HG02678 (cell line): ENCODE data around the gene SLC25A42.

Source experiments
- ATAC-seq: cut with Tn5 transposase; IDR thresholded peaks from one replicate; pipeline ENCODE4 v1.9.1; 2021; ENCODE audit warnings: mild to moderate bottlenecking, moderate library complexity; ENCODE audit not compliant: unreplicated experiment

SLC25A42 gene

DNA sequence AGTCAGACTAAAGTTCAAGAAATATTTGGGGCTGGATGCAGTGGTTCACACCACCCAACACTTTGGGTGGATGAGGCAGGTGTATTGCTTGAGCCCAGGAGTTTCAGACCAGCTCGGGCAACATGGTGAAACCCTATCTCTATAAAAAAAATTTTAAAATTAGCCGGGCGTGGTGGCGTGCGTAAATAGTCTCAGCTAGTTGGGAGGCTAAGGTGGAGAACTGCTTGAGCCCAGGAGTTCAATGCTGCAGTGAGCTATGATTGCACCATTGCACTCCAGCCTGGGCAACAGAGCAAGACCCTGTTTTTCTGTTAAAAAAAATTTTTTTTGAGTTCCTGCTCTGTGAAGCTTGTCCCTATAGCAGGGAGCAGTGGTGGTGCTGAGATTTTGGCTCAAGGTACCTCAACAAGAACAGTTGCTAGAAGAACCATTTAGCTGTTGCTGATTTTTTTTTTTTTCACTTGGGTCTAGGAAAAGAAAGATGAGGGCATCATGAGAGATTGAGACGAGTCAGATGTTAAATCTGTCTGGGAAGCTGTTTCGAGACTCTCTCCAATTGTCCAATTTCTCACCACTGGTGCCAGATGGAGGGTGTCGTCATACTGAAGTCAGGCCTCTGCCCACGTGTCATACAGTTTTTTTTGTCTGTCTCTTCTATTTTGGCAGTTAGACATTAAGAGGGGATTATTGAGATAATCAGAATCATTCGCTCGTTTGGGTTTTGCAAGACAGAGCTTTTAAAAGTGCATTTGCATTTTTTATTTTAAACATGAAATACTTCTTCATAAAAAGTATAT, 3.7 kb downstream of the SLC25A42 start:
- ATAC-seq = no peak

DNA sequence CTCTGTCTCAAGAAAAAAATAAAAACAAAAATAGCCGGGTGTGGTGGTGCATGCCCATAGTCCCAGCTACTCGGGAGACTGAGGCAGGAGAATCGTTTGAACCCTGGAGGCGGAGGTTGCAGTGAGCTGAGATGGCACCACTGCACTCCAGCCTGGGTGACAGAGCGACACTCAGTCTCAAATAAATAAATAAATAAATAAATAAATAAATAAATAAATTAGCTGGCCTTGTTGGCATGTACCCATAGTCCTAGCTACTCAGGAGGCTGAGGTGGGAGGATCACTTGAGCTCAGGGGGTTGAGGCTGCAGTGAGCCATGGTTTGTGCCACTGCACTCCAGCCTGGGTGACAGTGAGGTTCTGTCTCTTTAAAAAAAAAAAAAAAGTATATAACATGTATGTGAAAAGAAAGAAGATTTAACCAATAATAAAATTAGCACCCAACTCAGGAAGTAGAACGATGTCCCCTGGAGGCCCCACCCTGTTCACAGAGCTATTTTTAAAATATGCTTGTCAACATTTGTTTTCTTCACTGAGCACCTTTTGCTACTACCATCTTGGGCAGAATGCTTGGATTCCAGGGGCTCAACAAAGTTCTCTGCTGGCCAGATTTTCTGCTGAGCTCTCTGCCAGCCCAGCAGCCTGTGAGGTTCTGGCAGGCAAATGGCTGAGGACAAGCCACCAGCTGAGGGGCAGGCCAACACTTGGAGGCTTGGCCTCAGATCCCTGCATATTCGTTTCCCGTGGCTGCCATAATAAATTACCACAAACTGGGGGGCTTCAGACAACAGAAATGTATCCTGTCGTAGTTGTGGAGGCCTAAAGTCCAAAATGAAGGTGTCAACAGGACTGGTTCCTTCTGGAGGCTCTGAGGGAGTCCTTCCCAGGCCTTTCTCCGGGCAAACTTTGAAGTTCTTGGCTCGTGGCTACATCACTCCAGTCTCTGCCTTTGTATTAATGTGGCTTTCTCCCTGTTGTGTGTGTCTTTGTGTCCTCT, 5.2 kb downstream of the SLC25A42 start:
- no peak for ATAC-seq

DNA sequence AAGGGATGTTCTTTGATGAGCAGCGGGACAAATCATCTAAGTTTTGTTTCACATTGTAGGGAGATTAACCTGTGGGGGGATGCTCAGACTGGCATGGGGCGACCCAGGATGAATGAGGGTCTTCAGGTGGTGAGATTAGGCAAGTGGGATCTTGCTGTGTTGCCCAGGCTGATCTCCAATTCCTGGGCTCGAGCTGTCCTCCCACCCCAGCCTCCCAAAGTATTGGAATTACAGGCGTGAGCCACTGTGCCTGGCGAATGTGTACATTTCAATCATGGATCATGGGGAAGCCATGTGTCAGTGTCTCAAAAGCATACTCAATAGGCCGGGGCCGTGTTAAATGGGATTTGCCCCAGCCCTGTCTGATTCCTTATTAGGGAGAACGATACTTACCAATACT, 8.1 kb downstream of the SLC25A42 start:
- no peak for ATAC-seq

DNA sequence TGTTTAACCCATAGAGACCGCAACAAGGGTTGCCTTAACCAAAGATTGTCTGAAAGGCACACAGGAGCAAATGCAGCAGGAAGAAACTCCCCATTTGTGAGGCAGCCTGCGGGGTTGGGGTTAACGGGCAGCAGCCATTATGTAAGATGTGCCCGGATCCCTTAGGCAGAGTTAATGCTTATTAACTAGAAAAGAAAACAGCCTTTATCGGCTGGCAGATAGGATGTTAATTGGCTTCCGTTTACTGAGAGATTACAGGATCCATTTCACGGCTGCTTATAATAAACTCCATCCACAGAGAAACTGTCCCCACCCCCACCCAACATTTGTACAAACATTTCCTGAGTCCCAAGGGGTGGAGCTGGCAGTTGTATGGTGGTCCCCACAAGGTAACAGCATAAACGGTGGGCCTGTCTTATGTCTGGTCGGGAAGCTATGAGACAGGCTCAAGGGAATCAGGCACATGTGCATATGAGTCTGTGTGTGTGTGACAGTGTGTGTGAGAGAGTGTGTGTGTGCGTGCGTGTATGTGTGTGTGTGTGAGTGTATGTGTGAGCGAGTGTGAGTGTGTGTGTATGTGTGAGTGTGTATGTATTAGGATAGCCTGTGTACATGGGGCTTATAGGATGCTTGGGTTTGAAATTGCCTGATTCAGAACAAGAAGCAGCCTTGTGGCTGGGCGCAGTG, 10.5 kb downstream of the SLC25A42 start:
- ATAC-seq = no peak

DNA sequence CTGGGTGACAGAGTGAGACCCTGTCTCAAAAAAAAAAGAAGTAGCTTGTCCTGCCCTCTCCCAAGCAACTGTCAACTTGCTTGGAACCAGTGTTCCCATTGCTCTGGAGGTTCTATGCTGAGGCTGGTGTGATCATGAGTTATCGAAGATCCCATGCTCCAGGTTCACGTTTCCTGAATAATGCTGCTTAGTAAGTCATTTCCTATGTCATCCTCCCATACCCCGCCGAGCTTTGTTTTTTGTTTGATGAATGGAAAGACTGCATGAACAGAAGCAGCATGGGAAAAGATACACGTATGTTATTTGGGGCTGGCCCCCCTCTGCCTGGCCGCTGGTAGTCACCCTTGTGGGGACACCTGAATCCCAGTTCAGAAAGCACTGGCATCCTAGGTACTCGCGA, 11.3 kb downstream of the SLC25A42 start:
- no peak for ATAC-seq

DNA sequence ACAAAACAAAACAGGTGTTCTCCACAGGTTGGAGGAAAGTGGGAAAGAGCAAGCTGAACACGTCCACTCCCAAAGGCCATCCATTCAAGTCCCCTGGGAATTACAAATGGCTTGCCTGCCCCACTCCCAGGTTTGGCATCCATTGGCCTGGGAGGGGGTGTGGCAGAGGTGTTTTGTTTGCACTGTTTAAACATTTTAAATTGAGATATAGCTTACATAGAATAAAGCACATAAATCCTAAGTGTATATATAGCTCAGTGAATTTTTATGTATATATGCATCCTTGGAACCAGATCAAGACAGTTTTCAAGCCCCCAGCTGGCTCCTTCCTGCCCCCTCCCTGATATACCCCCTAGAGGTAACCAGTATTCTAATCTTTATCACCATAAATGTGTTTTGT, 12.7 kb downstream of the SLC25A42 start:
- no peak for ATAC-seq

DNA sequence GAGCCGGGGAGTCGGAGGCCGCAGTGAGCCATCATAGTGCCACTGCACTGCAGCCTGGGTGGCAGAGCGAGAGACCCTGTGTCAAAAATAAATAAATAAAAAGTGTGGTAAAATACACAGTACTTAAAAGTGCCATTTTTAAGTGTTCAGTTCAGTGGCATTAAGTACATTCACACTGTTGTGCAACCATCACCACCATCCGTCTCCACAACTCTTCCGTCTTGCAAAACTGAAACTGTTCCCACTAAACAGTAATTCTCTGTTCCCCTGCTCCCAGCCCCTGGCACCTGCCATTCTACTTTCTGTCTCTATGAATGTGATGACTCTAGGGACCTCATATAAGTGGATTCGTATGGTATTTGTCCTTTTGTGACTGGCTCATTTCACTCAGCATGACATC, 13.3 kb downstream of the SLC25A42 start:
- no peak for ATAC-seq

DNA sequence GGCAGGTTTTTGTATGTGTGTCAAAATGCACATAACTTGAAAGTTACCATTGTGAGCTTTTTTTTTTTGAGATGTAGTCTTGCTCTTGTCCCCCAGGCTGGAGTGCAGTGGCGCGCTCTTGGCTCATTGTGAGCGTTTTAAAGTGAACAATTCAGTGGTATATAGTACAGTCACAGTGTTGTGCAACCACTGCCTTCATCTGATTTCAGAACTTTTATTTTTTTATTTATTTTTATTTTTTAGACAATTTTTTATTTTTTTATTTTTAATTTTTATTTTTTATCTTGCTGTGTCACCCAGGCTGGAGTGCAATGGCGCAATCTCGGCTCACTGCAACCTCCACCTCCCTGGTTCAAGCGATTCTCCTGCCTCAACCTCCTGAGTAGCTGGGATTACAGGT, 15.0 kb downstream of the SLC25A42 start:
- ATAC-seq = no peak

DNA sequence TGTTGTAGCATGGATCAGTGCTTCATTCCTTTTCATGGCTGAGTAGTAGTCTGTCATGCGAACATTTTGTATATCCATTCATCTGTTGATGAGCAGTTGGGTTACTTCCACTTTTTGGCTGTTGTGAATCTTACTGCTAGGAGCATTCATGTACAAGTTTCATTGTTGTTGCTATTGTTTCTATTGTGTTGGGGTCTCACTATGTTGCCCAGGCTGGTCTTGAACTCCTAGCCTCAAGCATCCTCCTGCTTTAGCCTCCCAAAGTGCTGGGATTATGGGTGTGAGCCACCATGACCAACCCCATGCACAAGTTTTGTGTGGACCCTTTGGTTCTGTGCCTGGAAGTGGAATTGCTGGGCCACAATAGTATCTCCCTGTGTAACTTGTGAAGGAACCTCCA, 15.8 kb downstream of the SLC25A42 start:
- ATAC-seq = no peak

DNA sequence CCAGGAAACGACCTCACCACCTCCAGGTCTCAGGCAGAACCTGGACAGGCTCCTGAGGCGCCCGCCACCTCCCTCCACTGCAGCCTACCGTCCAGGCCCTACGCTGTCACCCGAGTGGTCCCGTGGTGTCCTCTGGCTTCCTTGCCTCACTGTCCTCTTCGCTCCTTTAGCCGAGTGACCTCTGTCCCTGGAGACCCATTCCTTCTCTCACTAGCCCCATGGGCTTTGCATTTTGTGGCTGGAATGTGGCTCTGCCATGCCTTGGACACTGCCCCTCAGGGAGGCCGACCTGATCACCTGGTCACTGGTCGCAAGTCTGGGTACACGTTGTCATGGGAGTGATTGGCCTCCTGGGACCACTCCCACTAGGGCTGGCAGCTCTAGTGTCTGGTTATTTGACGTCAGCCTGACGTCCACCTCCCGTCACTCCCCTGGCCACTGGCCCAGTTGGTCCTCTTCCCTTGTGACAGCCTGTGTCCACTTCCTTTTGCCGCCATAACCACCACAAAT, 17.9 kb downstream of the SLC25A42 start:
- no peak for ATAC-seq

DNA sequence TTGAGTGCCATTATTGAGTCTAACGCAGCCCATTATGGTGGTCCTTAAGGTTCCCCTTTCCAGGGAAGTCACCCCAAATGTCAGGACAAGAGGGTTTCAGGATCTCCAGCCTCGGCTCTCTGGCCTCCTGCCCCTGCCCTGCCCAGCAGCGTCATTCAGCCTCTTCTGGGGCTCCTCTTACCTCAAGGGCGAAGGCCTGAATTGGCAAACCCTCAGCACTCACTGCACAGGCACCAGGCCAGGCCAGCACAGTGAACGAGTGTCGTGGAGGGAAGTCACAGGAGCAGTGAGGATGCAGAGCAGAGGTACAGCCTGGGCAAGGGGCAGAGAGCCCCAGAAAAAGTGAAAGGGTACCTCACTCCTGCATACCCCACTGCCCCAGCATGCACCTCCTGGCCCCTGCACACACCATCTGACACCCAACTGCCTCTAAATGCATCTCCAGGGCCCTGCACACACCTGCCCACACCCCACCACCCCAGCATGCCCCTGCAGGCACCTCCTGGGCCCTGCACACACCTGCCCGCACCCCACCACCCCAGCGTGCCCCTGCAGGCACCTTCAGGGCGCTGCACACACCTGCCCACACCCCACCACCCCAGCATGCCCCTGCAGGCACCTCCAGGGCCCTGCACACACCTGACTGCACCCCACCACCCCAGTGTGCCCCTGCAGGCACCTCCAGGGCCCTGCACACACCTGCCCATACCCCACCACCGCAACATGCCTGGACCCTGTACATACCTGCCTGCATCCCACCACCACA, 19.8 kb downstream of the SLC25A42 start:
- ATAC-seq = no peak

DNA sequence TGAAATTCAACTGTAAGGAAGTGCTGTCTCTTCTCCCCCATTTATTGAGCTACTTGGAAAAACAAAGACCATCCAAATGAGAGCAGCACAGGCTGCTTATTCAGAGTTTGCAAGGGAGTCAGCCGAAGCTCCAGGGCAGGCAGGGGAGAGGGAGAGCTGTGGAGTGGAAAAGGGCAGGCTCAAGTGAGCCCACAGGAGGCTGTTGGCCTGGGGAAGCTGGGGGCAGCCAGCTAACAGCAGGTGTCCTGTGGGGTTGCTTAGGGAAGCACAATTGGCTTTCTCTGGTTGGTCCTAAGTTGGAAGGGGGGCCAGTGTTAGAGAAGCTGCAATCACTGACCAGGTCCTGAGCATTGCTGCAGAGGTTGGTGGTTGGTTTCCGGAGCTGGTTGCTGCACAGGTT, 23.9 kb downstream of the SLC25A42 start:
- no peak for ATAC-seq

DNA sequence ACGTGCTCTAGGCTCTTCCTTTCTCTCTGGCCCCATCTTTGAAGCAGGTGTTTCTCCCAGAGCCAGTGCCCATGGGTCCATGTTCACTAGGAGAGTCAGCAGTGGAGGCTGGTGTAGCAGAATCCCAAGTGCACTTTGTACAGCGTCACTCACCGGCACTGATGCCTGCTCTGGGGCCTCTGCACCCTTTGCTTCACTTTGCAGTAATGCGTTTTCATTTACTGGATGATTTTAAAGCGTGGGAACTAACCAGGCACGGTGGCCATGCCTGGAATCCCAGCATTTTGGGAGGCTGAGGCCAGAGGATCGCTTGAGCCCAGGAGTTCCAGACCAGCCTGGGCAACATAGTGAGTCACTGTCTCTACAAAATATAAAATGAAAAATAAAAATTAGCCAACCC, 30.7 kb downstream of the SLC25A42 start:
- ATAC-seq = no peak

DNA sequence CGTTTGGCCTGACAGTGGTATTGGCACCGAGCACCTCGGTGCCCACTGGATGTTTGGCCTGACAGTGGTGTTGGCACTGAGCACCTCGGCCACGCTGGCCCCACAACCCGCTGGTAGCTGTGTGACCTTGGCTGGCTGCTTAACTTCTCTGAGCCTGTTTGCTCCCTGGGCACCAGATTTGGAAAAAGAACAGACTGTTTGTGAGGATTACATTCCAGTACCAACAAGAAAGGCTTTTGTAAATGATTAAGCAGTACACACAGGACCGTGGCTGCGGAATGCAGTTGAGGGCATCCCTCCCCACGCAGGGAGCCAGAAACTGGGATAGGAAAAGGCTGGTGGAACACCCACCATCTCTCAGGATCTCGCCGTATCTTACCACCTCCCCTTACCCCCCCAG, 31.9 kb downstream of the SLC25A42 start:
- ATAC-seq = no peak

DNA sequence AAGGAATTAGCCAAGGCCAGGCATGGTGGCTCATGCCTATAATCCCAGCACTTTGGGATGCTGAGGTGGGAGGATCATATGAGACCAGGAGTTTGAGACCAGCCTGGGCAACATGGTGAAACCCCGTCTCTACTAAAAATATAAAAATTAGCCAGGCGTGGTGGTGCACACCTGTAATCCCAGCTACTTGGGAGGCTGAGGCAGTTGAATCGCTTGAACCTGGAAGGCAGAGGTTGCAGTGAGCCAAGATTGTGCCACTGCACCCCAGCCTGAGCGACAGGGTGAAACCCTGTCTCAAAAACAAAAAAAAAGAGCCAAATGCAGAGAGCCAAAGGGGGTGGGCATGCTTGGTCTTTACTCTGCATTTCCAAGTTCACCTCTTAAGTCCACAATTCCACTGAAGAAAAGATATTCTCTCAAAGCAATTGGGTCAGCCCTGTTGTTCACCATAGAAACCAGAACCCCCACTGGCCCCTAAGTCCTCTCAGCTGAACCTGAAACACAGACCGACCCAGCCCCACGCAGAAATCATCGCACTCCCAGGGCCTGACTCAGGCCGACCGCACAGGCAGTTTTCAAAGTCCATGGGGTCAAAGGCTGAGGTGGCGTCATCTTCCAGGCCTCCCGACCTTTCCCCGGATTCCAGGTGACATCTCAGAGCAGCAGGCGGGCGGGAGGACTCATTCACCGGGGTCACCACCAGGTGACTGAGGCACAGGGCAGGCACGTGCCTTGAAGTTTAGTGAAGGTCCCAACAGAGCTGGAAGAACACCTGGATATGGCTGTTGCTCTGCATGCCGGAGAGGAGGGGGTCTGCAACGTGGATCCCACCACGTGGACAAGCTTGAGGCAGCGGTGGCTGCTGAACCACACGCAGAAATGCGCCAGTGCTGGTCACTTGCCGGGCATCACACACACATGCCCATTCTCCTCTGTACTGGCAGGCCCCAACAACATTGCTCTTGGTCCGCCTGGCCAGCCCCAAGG, 33.1 kb downstream of the SLC25A42 start:
- ATAC-seq = no peak

DNA sequence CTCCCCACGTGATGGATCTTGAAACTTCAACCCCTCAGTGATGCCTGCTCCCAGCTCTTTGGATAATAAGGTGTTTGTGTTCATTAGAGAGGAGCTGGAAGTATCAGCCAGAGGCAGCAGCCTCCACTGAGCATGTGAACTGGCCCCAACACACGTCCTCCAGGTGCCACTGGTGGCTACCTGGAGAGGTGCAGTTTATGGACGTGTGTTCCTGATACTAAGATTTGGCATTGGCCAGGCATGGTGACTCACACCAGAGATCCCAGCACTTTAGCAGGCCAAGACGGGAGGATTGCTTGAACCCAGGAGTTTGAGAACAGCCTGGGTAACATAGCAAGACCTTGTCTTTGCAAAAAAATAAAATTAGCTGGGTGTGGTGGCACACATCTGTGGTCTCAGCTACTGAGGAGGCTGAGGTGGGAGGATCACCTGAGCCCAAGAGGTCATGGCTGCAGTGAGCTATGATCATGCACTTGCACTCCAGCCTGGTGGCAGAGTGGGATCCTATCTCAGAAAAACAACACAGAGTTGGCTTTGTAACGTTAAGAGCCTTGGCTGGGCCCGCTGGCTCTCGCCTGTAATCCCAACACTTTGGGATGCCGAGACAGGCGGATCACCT, 34.4 kb downstream of the SLC25A42 start:
- no peak for ATAC-seq

DNA sequence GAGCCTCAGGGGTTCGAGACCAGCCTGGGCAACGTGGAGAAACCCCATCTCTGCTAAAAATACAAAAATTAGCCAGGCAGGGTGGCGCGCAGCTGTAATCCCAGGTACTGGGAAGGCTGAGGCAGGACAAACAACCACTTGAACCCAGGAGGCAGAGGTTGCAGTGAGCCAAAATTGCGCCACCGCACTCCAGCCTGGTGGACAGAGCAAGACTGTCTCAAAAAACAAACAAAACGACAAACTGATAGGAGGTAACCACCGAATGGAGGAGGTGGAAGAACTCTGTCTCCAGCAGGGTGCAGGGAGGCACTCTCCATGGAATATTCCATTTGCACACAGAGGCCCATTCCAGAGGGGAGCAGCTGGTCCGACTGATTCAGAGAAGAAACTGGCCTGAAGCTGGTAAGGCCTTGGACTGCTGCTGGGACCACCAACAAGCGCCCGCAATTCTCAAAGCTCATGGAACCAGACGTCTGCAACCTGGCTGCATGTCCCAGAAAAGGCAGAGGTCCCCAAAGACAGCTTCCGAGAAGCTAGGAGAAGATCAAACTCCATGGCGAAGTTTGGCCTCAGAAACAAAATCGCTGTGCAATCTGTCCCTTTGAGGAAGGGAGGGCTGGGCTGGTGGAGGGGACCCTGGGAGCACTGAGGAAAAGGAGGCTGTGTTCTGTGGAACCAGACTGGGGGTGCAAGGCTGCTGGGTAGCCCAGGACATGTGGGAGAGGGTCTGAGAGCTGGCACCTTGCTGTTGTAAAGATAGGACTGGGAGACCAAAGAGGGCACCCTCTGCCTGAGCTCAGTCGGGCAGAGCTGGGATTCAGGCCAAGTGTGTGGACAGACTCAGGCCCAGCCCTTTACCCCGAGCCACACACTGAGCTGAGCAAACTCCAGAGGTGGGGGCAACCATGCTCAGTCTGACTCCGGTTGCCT, 35.2 kb downstream of the SLC25A42 start:
- no peak for ATAC-seq

DNA sequence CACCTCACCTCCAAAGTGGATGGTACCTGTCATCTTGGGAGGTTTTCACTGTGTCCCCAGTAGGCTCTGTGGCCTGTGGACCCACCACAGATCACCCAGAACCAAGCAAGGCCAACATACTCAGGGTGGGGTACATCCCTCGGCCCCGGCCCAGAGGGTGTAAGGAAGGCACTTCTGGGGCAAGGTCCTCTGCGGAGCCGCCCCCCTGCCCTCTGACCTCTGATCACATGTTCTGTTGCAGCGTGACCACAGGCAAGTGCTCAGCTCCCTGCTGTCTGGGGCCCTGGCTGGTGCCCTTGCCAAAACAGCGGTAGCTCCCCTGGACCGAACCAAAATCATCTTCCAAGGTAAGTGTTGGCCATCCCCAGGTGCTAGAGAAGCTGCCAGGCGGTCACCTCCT, 37.7 kb downstream of the SLC25A42 start:
- no peak for ATAC-seq
